K562 treated with DMSO at 1 percent for 48 hours (cell line): ENCODE data around the gene KCNIP3. TPM values are rescaled to one million over a fixed set of nuclear protein-coding genes. Genes with fewer than 3 reads are reported as not detected.

ENCODE experiments used
- total RNA-seq: library from RNA; unstranded; fragments of 300-600 nt; gene quantifications from 2 replicates; pipeline ENCODE4 v1.2.3, GENCODE V29; 2022; ENCODE audit warnings: low replicate concordance; ENCODE audit errors: extremely low read depth

Gene KCNIP3
- total RNA-seq = not detected in 2 replicates

GRCh38 chr2:95296880-95297487, at the start of gene KCNIP3:
TSS of gene KCNIP3 (plus strand) at chr2:95297347. CDS start at chr2:95297439, 92 bp downstream.

GRCh38 chr2:95274291-95275150, 22.6 kb upstream of the KCNIP3 start, which contains the start of gene PROM2:
TSS of gene PROM2 (plus strand) at chr2:95274449. CDS start at chr2:95274586, 137 bp downstream.

DNA sequence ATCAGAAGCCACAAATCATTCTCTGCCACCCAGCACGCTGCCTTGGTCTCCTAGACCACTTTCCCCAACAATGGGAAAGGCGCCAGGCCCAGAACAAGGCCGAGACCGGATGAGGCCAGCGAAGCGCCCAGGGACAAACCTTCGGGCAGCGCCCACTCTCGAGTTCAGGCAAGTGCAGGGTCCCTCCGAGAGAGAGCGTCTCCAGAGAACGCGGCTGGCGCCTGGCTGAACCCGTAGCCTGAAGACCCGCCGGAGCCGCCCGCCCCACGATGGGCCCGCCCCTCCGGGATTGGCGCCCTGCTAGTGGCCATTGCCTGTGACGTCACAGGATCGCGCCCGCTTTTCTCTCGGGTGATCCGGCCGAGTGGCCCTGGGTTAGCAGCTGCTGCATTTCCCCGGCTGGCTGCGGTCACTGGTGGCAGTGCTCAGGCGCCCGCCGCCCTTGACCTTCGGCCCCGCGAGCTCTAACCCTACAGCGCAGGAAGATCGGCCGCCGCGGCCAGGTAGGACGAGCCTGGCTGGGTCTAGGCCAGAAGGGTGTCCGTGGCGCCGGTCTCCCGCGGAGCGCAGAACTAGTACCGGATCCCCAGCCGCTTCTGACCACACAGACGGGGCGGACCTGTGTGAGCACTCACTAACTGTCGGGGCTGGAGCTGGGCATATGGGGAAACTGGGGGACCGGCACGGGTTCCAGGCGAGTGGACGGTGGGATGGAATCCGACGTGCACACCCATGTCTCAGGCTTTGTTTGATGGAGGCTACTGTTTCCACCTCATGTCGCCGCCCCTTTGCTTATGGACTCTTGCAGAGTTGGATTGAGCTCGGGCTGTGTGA, 105.4 kb downstream of the KCNIP3 start, which contains the start of gene FAHD2A:
Gene FAHD2A, plus strand, starts transcription at position 339 of the 834 bp plus-strand sequence. CDS start 2,851 bp downstream, outside the sequence.

Other genes with a start within 250 kb of the KCNIP3 start
- not detected in 2 replicates for gene MRPS5, start 175.5 kb upstream of the KCNIP3 start, total RNA-seq
- not detected in 2 replicates for gene ZNF514, start 137.5 kb upstream of the KCNIP3 start, total RNA-seq
- not detected in 2 replicates for gene ZNF2, start 131.5 kb upstream of the KCNIP3 start, total RNA-seq
- not detected in 2 replicates for gene ZNF892, start 89.8 kb upstream of the KCNIP3 start, total RNA-seq
- gene PROM2, start 22.9 kb upstream of the KCNIP3 start, total RNA-seq = not detected in 2 replicates
- not detected in 2 replicates for gene FAHD2A, start 105.4 kb downstream of the KCNIP3 start, total RNA-seq
- gene TRIM43B, start 187.4 kb downstream of the KCNIP3 start, total RNA-seq = not detected in 2 replicates